ENCODE data around the gene PADI2.

DNA sequence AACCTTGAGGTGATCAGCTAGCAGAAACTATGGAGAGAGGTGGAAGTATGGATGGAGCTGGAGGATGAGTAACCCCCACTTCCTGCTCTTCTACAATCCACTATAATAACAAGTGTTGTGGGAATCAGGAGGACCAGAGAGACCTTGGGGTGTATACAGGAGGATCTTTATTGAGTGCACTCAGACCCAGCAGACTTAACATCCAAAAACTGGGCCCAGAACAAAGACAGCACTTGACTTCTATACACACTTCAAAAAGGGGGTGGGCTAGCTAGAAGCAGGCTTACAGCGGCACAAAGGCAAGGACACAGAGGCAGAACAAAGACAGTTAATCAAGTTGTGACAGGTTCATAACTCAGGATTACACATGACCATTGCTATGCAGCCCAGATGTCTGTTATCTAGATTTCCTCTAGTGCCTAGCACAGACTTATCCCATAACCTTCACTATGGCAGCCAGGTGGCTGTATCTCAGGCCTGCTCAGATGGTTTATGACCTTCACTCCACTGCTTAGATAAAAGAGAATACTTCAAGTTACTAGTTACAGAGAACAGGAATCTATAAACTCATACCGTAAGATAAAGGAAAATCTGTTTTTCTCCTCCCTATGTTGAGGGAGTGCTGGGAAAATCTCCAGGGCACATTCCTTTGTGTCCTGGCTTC, 36.1 kb upstream of the PADI2 start:
- TF ChIP-seq POLR2AphosphoS5 (IDR thresholded peaks at IDR 0.05; ENCODE audit: borderline replicate concordance, low read depth, low read length) (no peak), EZH2 (IDR thresholded peaks at IDR 0.05) (no peak)
